Mesothelial cell of epicardium (in vitro differentiated cells): ENCODE results near the gene NIF3L1. TPM values are rescaled to one million over a fixed set of nuclear protein-coding genes. Genes with fewer than 3 reads are reported as not detected.
A peak's percentile ranks its signal among the peaks of the same experiment; 100 is the strongest.
"Not testable (repeated sequence)": the region's sequence is repeated elsewhere in the genome, so short reads cannot be mapped to it uniquely, and the experiment has no call there.

Source experiments
- DNase-seq, 2 experiments: peaks; one replicate each; pipeline ENCODE4 v3.0.0; 2021; ENCODE audit warnings: low spot score in 2 of 2; ENCODE audit not compliant: unreplicated experiment in 2 of 2
- H3K27ac Mint-ChIP-seq: 2 replicates; pipeline ENCODE4 v1.8.0; 2021; ENCODE audit warnings: mixed read lengths
- H3K27me3 Mint-ChIP-seq: 2 replicates; pipeline ENCODE4 v1.8.0; 2021; ENCODE audit warnings: low read depth, mixed read lengths
- H3K36me3 Mint-ChIP-seq: 2 replicates; pipeline ENCODE4 v1.8.0; 2021; ENCODE audit warnings: mixed read lengths
- H3K4me1 Mint-ChIP-seq: 2 replicates; pipeline ENCODE4 v1.8.0; 2021; ENCODE audit warnings: mixed read lengths
- H3K4me3 Mint-ChIP-seq: 2 replicates; pipeline ENCODE4 v1.8.0; 2021; ENCODE audit warnings: mild to moderate bottlenecking, moderate library complexity, mixed read lengths
- H3K9me3 Mint-ChIP-seq: 2 replicates; pipeline ENCODE4 v1.8.0; 2021; ENCODE audit warnings: mixed read lengths
- CTCF ChIP-seq: fragments of 200-600 bp; sonication (generic); IDR thresholded peaks from one replicate; pipeline ENCODE4 v1.5.0; 2021; ENCODE audit warnings: antibody characterized with exemption; ENCODE audit not compliant: unreplicated experiment
- total RNA-seq: library from RNA; stranded (reverse); gene quantifications from 3 replicates; pipeline ENCODE4 v1.2.1, GENCODE V29; 2021

NIF3L1 gene
- total RNA-seq, 1 donor from 2014 or later: 24.8 TPM

- Mint-ChIP-seq H3K36me3 (peaks cover 34% of the 10 kb centered on the region), H3K9me3 (no peaks in the 10 kb centered on the region), H3K4me1 (no peaks in the 10 kb centered on the region), H3K27me3 (no peaks in the 10 kb centered on the region), H3K4me3 (no peak overlapping the region), H3K27ac (no peak overlapping the region)
- TF ChIP-seq CTCF: no peak
- no peak for DNase-seq
These were observed 10.8 kb upstream of the NIF3L1 start for GRCh38 chr2:200878289-200878880.

GRCh38 chr2:200881715-200882249 lies 7.4 kb upstream of the NIF3L1 start:
- H3K27ac Mint-ChIP-seq, H3K4me3 Mint-ChIP-seq: not testable (repeated sequence)

GRCh38 chr2:200899482-200899881 lies 10.3 kb downstream of the NIF3L1 start:
- H3K27me3 Mint-ChIP-seq: no peaks in the 10 kb centered on the region
- no peaks in the 10 kb centered on the region for H3K4me1 Mint-ChIP-seq
- no peak overlapping the region for H3K27ac Mint-ChIP-seq
- no peak for DNase-seq
- TF ChIP-seq CTCF: no peak
- peaks cover 31% of the 10 kb centered on the region for H3K36me3 Mint-ChIP-seq
- no peak overlapping the region for H3K4me3 Mint-ChIP-seq
- H3K9me3 Mint-ChIP-seq: no peaks in the 10 kb centered on the region

More at GRCh38 chr2:200881715-200882249, 7.4 kb upstream of the NIF3L1 start:
- DNase-seq, H3K9me3 Mint-ChIP-seq, H3K27me3 Mint-ChIP-seq, H3K4me1 Mint-ChIP-seq: not testable (repeated sequence)
- peaks cover 29% of the 10 kb centered on the region for H3K36me3 Mint-ChIP-seq

- Mint-ChIP-seq H3K27ac (no peak overlapping the region), H3K4me1 (no peaks in the 10 kb centered on the region), H3K36me3 (peaks cover 24% of the 10 kb centered on the region), H3K9me3 (no peaks in the 10 kb centered on the region), H3K4me3 (no peak overlapping the region), H3K27me3 (no peaks in the 10 kb centered on the region)
- TF ChIP-seq CTCF: peak; percentile 60
- DNase-seq: peak in 1 of 2 experiments; percentile 50
These were observed 12.4 kb downstream of the NIF3L1 start for GRCh38 chr2:200901459-200902072.

GRCh38 chr2:200905618-200906296 lies 16.6 kb downstream of the NIF3L1 start:
- Mint-ChIP-seq H3K9me3 (no peaks in the 10 kb centered on the region), H3K36me3 (peaks cover 17% of the 10 kb centered on the region), H3K27ac (no peak overlapping the region), H3K4me3 (no peak overlapping the region), H3K4me1 (no peaks in the 10 kb centered on the region), H3K27me3 (no peaks in the 10 kb centered on the region)
- TF ChIP-seq CTCF: peak; percentile 36
- peak in 1 of 2 experiments; percentile 56 for DNase-seq

- Mint-ChIP-seq H3K27me3 (no peaks in the 10 kb centered on the region), H3K4me1 (no peaks in the 10 kb centered on the region), H3K36me3 (peaks cover 26% of the 10 kb centered on the region), H3K27ac (no peak overlapping the region), H3K4me3 (no peak overlapping the region), H3K9me3 (no peaks in the 10 kb centered on the region)
- no peak for TF ChIP-seq CTCF
- no peak for DNase-seq
These were observed 20.8 kb downstream of the NIF3L1 start for GRCh38 chr2:200909958-200910357.
